HUES64 (cell line): Measurements from ENCODE around the gene IMMP2L.
"Not testable (repeated sequence)": the region's sequence is repeated elsewhere in the genome, so short reads cannot be mapped to it uniquely, and the experiment has no call there.

ENCODE experiments used
- H3K27ac ChIP-seq: 2 replicates; pipeline ENCODE4 v1.7.0; 2013; ENCODE audit warnings: low read depth, low read length, inconsistent platforms
- H3K27me3 ChIP-seq: 2 replicates; pipeline ENCODE4 v1.6.1; 2013; ENCODE audit warnings: mild to moderate bottlenecking, low read length; ENCODE audit not compliant: insufficient read depth
- H3K36me3 ChIP-seq: 2 replicates; pipeline ENCODE4 v1.6.1; 2013; ENCODE audit warnings: mild to moderate bottlenecking, low read length; ENCODE audit not compliant: insufficient read depth
- H3K4me1 ChIP-seq: 2 replicates; pipeline ENCODE4 v1.6.1; 2013; ENCODE audit warnings: mild to moderate bottlenecking, low read length, moderate library complexity; ENCODE audit not compliant: insufficient read depth
- H3K4me3 ChIP-seq: 2 replicates; pipeline ENCODE4 v1.5.1; 2013; ENCODE audit warnings: mild to moderate bottlenecking, low read length, moderate library complexity
- H3K9ac ChIP-seq: 2 replicates; pipeline ENCODE4 v1.6.1; 2013; ENCODE audit warnings: mild to moderate bottlenecking, low read depth, low read length
- H3K9me3 ChIP-seq: 2 replicates; pipeline ENCODE4 v1.6.1; 2013; ENCODE audit warnings: low read depth, low read length; ENCODE audit not compliant: insufficient read depth
- WGBS: fragments of 150-250, 120-280 bp; methylation state at CpG from one replicate; pipeline ENCODE4 v1.1.7; 2013; ENCODE audit warnings: missing lambda C conversion rate; 5-methylcytosine and 5-hydroxymethylcytosine counted together

The IMMP2L gene

DNA sequence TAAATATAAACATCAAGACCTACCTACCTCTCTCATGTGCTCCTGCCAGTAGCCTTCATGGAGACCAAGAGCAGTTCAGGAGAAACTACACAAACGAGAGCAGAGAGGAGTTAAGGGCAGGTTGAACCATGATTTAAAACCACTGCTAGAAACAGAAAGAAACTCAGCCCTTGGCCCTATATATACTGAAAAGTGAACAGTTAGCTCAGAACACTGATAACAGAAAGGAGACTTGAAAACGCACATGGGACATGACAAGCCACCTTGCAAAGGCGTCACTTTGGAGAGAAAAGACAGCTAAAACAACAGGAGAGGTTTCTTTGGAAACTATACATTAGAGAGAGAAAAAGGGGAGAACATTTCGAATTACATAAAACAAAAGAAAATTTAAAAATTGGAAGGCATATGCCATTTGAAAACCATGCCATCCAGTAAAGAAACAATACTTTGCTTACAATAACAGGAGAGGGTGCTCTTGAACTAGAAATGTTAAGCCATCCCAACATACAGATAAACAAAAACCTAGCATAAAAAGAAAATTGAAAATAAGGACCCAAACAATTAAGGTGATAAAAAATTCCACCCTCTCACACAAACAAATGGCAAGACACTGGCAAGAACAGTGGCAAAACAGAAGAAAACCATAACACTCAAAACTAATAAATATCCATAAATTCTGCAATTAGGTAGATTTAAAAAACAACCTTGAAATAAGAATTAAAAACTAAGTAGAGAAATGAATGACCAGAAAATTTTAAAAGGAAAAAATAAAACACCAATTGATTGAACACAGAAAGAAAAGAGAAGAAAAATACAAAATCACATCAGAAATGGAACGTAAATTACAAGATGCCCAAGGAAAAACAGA, 232.7 kb downstream of the IMMP2L start:
- H3K4me1 ChIP-seq = 0 out of 2 replicates have a peak, but pooled peaks cover 5% of the 10 kb centered on the region
- no peaks in the 10 kb centered on the region for H3K9me3 ChIP-seq
- WGBS = 94% methylated on average over 4 of the region's 5 CpGs
- H3K27me3 ChIP-seq = no peaks in the 10 kb centered on the region
- H3K27ac ChIP-seq = no peak overlapping the region
- H3K9ac ChIP-seq = no peak overlapping the region
- H3K36me3 ChIP-seq = no peaks in the 10 kb centered on the region
- H3K4me3 ChIP-seq = no peak overlapping the region

DNA sequence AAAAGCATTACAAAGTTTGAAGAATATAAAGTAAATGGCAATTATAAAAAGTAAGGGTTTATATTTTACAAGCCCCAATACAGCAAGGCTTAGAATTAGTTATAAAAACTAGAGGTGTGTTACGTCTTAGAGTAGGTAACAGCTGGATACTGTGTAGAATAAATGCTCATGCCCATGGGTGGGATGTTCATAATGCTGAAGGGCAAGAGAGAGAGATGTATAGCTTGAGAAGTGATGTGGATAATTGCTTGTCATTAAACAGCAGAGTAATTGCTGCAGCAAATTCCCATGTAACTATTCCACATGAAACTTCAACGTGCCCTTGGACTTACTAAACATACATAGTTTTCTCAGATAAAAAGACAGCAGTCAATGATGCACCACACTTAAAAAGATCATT, 233.8 kb downstream of the IMMP2L start:
- 94% methylated on average over 2 of the region's 2 CpGs for WGBS
- Histone ChIP-seq H3K9ac (no peak overlapping the region), H3K4me1 (0 out of 2 replicates have a peak, but pooled peaks cover 5% of the 10 kb centered on the region), H3K27me3 (no peaks in the 10 kb centered on the region), H3K36me3 (no peaks in the 10 kb centered on the region), H3K4me3 (no peak overlapping the region), H3K9me3 (no peaks in the 10 kb centered on the region), H3K27ac (no peak overlapping the region)

DNA sequence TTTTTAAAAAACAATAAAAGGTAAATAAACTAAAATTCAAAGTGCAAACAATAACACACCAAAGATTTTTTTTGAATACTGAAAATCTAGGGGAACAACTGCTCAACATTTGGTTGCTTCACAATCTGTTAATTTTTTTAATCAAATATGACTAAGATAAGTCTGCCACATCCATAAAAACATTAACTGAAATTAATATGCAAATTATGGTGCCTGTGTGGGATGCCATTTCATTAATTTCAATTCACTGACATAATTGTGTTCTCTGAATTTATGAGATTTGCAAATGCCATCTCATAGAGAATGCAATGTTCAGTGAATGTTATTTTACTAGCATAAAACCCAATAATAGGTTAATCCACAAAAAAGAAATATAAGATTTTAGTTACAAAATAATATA, 237.5 kb downstream of the IMMP2L start:
- H3K9me3 ChIP-seq = no peaks in the 10 kb centered on the region
- no peaks in the 10 kb centered on the region for H3K4me1 ChIP-seq
- no peak overlapping the region for H3K27ac ChIP-seq
- H3K9ac ChIP-seq = no peak overlapping the region
- no peaks in the 10 kb centered on the region for H3K27me3 ChIP-seq
- H3K4me3 ChIP-seq = no peak overlapping the region
- no peaks in the 10 kb centered on the region for H3K36me3 ChIP-seq

DNA sequence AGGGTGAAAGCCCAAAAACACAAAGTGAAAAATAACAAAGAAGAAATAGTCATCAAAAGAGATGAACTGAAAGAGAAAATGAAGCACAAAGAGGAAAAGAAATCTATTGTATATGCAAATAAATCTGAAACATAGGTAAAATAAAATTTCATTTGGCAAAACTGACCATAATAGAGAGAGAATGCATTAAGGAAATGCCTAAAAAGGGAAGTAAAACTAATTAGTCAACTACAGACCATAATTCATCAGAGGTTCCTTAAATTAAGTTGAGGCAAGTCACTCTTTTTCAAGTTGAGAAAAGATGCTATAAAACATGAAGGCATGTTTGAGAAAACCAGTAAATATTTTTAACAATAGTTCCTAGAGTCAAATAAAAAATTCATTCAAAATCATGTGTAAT, 238.1 kb downstream of the IMMP2L start:
- H3K36me3 ChIP-seq = no peaks in the 10 kb centered on the region
- no peak overlapping the region for H3K4me3 ChIP-seq
- no peaks in the 10 kb centered on the region for H3K9me3 ChIP-seq
- no peaks in the 10 kb centered on the region for H3K27me3 ChIP-seq
- H3K4me1 ChIP-seq = no peaks in the 10 kb centered on the region
- H3K27ac ChIP-seq = no peak overlapping the region
- H3K9ac ChIP-seq = no peak overlapping the region

DNA sequence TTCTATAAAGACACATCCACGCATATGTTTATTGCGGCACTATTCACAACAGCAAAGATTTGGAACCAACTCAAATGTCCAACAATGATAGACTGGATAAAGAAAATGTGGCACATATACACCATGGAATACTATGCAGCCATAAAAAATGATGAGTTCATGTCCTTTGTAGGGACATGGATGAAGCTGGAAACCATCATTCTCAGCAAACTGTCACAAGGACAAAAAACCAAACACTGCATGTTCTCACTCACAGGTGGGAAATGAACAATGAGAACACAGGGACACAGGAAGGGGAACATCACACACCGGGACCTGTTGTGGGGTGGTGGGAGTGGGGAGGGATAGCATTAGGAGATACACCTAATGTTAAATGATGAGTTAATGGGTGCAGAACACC, 238.6 kb downstream of the IMMP2L start:
- 96% methylated on average over 3 of the region's 3 CpGs for WGBS
- not testable (repeated sequence) for H3K9ac ChIP-seq, H3K27ac ChIP-seq, H3K27me3 ChIP-seq, H3K9me3 ChIP-seq, H3K4me3 ChIP-seq, H3K36me3 ChIP-seq, H3K4me1 ChIP-seq

DNA sequence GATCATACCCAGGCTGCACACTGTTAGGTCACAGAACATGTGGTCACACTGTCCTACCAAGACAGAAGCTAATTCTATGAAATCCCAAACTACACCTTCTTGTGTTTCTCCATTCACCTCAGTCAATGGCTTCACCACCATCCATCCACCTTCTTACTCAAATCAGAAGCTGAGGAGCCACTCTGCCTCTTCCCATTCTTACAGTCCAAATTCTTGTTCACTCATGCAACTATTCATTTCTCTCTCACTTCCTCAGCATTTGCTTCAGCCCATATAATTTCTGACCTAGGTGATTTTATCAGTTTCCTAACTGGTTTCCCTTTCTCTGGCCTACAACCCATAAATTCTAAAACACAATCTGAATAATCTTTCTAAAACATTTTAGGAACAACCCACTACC, 242.2 kb downstream of the IMMP2L start:
- H3K9me3 ChIP-seq = no peaks in the 10 kb centered on the region
- H3K27me3 ChIP-seq = no peaks in the 10 kb centered on the region
- no peak overlapping the region for H3K4me3 ChIP-seq
- H3K9ac ChIP-seq = no peak overlapping the region
- H3K4me1 ChIP-seq = no peaks in the 10 kb centered on the region
- no peaks in the 10 kb centered on the region for H3K36me3 ChIP-seq
- no peak overlapping the region for H3K27ac ChIP-seq

- Histone ChIP-seq H3K27me3 (no peaks in the 10 kb centered on the region), H3K36me3 (no peaks in the 10 kb centered on the region), H3K9me3 (no peaks in the 10 kb centered on the region), H3K4me3 (no peak overlapping the region), H3K9ac (no peak overlapping the region), H3K4me1 (no peaks in the 10 kb centered on the region), H3K27ac (no peak overlapping the region)
Measured at GRCh38 chr7:111312966-111313365, 249.3 kb downstream of the IMMP2L start.

DNA sequence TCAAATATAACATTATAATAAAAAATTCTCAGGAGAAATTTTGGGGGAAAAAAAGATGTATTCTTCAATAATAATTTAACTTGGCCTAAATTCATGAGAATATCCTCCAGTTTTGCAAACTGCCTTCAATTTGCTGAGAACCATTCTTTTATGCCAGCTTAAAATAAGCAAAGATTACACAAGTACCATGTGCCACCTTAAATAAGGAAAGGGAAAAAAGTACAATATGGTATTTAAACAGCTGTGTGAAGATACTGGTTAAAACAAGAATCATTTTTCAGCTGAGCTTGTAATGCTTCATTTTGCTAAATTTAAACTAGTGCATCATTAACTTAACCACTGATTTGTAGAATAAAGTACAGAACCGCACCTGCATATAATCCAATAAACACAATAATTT, 253.6 kb downstream of the IMMP2L start:
- no CpG with 5 or more reads among the region's 1 CpG for WGBS

GRCh38 chr7:111301891-111302290, 260.4 kb downstream of the IMMP2L start:
- no peaks in the 10 kb centered on the region for H3K9me3 ChIP-seq
- H3K27me3 ChIP-seq = no peaks in the 10 kb centered on the region
- no peak overlapping the region for H3K4me3 ChIP-seq
- no peaks in the 10 kb centered on the region for H3K36me3 ChIP-seq
- no peak overlapping the region for H3K27ac ChIP-seq
- 100% methylated on average over 1 of the region's 1 CpG for WGBS
- H3K4me1 ChIP-seq = no peaks in the 10 kb centered on the region
- H3K9ac ChIP-seq = no peak overlapping the region

More for the DNA sequence above, 253.6 kb downstream of the IMMP2L start:
- H3K27ac ChIP-seq = no peak overlapping the region
- H3K4me3 ChIP-seq = no peak overlapping the region
- no peaks in the 10 kb centered on the region for H3K36me3 ChIP-seq
- no peak overlapping the region for H3K9ac ChIP-seq
- H3K27me3 ChIP-seq = no peaks in the 10 kb centered on the region
- H3K9me3 ChIP-seq = no peaks in the 10 kb centered on the region
- no peaks in the 10 kb centered on the region for H3K4me1 ChIP-seq

DNA sequence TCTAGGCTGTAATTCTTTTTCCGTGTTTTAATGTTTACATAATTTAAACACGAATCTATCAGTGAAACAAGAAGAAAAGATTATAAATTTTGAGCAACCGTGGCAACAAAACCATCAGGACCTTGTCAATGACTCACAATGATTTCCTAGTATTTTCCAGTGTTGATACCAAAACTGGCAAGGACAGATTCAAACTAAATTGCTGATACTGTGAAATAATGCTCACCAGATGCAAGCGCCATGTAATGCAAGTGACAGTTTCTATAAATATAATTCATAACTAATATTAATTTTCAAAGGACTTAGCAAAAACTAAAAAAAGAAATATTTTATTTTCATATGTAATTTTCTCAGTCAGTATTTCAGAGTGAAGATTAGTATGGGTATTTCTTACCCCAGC, 267.8 kb downstream of the IMMP2L start:
- Histone ChIP-seq H3K27me3 (no peaks in the 10 kb centered on the region), H3K9ac (no peak overlapping the region), H3K4me3 (no peak overlapping the region), H3K36me3 (no peaks in the 10 kb centered on the region), H3K9me3 (no peaks in the 10 kb centered on the region), H3K27ac (no peak overlapping the region), H3K4me1 (no peaks in the 10 kb centered on the region)
- WGBS = 85% methylated on average over 2 of the region's 4 CpGs

GRCh38 chr7:111292026-111292470, 270.2 kb downstream of the IMMP2L start:
- whole genome bisulfite sequencing = 92% methylated on average over 1 of the region's 1 CpG
- H3K4me1 ChIP-seq = no peaks in the 10 kb centered on the region
- H3K4me3 ChIP-seq = no peak overlapping the region
- H3K9me3 ChIP-seq = 0 out of 2 replicates have a peak, but pooled peaks cover 5% of the 10 kb centered on the region
- H3K36me3 ChIP-seq = no peaks in the 10 kb centered on the region
- H3K27ac ChIP-seq = no peak overlapping the region
- H3K9ac ChIP-seq = no peak overlapping the region
- no peaks in the 10 kb centered on the region for H3K27me3 ChIP-seq

DNA sequence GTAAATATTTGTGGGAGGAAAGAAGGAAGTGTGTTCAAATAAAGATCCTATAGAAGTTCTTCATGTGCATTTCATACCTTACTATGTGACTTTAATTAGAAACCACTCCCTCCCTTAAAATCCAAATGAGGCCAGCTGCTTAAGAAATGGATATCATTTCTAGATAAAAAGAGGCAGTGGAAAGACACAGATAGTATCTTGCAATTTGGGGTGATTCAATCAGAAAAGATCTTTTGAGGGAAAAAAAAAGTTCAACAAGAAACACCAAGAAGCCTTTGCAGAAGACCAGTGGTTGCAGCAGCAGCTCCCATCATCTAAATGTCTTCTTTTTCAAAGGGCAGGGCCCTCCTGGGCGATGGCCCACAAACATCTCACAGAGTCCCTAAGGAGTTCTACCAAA, 271.3 kb downstream of the IMMP2L start:
- 91% methylated on average over 1 of the region's 1 CpG for WGBS
- no peaks in the 10 kb centered on the region for H3K36me3 ChIP-seq

More for the DNA sequence above, 271.3 kb downstream of the IMMP2L start:
- Histone ChIP-seq H3K9me3 (0 out of 2 replicates have a peak, but pooled peaks cover 5% of the 10 kb centered on the region), H3K27me3 (no peaks in the 10 kb centered on the region), H3K4me1 (no peaks in the 10 kb centered on the region), H3K27ac (no peak overlapping the region), H3K4me3 (no peak overlapping the region), H3K9ac (no peak overlapping the region)
